ENCODE data around the gene LRRIQ4. TPM values are rescaled to one million over a fixed set of nuclear protein-coding genes. Genes with fewer than 3 reads are reported as not detected.

Gene LRRIQ4
- total RNA-seq, 1 donor from 2014 or later = not detected

Other genes starting within 250 kb of the LRRIQ4 start
- 11.8 and 15.8 TPM in 2 replicates for gene MECOM, start 149.2 kb upstream of the LRRIQ4 start, total RNA-seq
- gene TERC, start 47.8 kb upstream of the LRRIQ4 start, total RNA-seq = 0.86 and 1.2 TPM in 2 replicates
- 3.3 and 3.7 TPM in 2 replicates for gene ACTRT3, start 43.3 kb upstream of the LRRIQ4 start, total RNA-seq
- gene MYNN, start 39.5 kb upstream of the LRRIQ4 start, total RNA-seq = 12.6 and 12.9 TPM in 2 replicates
- gene LRRC34, start within 50 bp of the LRRIQ4 start, total RNA-seq = 1.0 and 1.3 TPM in 2 replicates
- gene LRRC31, start 57.1 kb downstream of the LRRIQ4 start, total RNA-seq = 0.16 TPM in 1 of 2 replicates, not detected in the other
- not detected in 2 replicates for gene SAMD7, start 98.7 kb downstream of the LRRIQ4 start, total RNA-seq
- 117 and 122 TPM in 2 replicates for gene SEC62, start 153.9 kb downstream of the LRRIQ4 start, total RNA-seq
- gene GPR160, start 225.1 kb downstream of the LRRIQ4 start, total RNA-seq = 0.79 and 1.4 TPM in 2 replicates

Data from astrocyte (in vitro differentiated cells and primary cell).